Fibroblast of lung (primary cell): Measurements from ENCODE around the gene SEC14L3.
"Not testable (repeated sequence)": the region's sequence is repeated elsewhere in the genome, so short reads cannot be mapped to it uniquely, and the experiment has no call there.

Experiments
- EZH2 ChIP-seq: IDR thresholded peaks from 2 replicates; pipeline ENCODE4 v1.5.1; 2012; ENCODE audit warnings: low read length, control low read depth, mild to moderate bottlenecking; ENCODE audit errors: missing control alignments
- TF ChIP-seq, protein P1 (sequence below), 2 donors: IDR thresholded peaks in 1 of 2; conservative IDR thresholded peaks in 1 of 2; 1 replicate in 1 of 2; 2 replicates in 1 of 2; pipeline ENCODE4 v1.5.1; 2011 to 2012; ENCODE audit warnings: low read length in 2 of 2, control low read depth in 1 of 2, inconsistent platforms in 1 of 2, low read depth in 1 of 2, mild to moderate bottlenecking in 1 of 2

DNA sequence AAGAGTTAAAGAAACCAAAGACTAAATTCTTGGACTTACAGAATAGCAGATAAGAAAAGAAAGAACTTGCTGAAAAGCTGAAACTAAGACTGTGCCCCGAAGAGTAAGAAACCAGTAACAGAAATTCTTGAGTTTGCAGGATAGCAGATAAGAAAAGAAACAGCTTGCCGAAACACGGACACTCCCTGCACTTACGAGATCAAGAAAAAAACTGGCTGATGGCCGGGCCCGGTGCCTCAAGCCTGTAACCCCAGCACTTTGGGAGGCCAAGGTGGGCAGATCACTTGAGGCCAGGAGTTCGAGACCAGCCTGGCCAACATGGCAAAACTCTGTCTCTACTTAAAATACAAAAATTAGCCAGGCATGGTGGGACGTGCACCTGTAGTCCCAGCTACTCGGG, 20.3 kb downstream of the SEC14L3 start:
- TF ChIP-seq, protein P1, sequence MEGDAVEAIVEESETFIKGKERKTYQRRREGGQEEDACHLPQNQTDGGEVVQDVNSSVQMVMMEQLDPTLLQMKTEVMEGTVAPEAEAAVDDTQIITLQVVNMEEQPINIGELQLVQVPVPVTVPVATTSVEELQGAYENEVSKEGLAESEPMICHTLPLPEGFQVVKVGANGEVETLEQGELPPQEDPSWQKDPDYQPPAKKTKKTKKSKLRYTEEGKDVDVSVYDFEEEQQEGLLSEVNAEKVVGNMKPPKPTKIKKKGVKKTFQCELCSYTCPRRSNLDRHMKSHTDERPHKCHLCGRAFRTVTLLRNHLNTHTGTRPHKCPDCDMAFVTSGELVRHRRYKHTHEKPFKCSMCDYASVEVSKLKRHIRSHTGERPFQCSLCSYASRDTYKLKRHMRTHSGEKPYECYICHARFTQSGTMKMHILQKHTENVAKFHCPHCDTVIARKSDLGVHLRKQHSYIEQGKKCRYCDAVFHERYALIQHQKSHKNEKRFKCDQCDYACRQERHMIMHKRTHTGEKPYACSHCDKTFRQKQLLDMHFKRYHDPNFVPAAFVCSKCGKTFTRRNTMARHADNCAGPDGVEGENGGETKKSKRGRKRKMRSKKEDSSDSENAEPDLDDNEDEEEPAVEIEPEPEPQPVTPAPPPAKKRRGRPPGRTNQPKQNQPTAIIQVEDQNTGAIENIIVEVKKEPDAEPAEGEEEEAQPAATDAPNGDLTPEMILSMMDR (conservative IDR thresholded peaks at IDR 0.05 in 1 of 2, IDR thresholded peaks at IDR 0.05 in 1 of 2; ENCODE audit: low read depth in 1 of 2, low read length in 2 of 2), result not testable (repeated sequence)
- TF ChIP-seq EZH2, result not testable (repeated sequence)
